Thyroid gland (tissue), 4 donors: ENCODE data around the gene RTN1. TPM values are rescaled to one million over a fixed set of nuclear protein-coding genes. Genes with fewer than 3 reads are reported as not detected.

Experiments
- DNase-seq, 2 donors: peaks; one replicate each; pipeline ENCODE4 v3.0.0-alpha.2; 2019
- H3K27ac ChIP-seq, 3 donors: fragments of 200-600 bp; sonication (generic); 1 replicate in 2 of 3; 2 replicates in 1 of 3; pipeline ENCODE4 v1.5.1; 2016 to 2019; ENCODE audit warnings: mild to moderate bottlenecking in 1 of 3, moderate library complexity in 1 of 3
- H3K27me3 ChIP-seq: fragments of 200-600 bp; sonication (generic); one replicate; pipeline ENCODE4 v1.5.1; 2019
- H3K36me3 ChIP-seq, 2 donors: fragments of 200-600 bp; sonication (generic); one replicate each; pipeline ENCODE4 v1.5.1; 2016 to 2019
- H3K4me1 ChIP-seq, 2 donors: fragments of 200-600 bp; sonication (generic); one replicate each; pipeline ENCODE4 v1.5.1; 2017 to 2019
- H3K4me3 ChIP-seq, 3 donors: fragments of 200-600 bp; sonication (generic); replicated peaks in 1 of 3; 1 replicate in 2 of 3; 2 replicates in 1 of 3; pipeline ENCODE4 v1.5.1; 2016; ENCODE audit warnings: mild to moderate bottlenecking in 1 of 3
- H3K9me3 ChIP-seq: fragments of 200-600 bp; sonication (generic); one replicate; pipeline ENCODE4 v1.5.1; 2017
- POLR2A ChIP-seq, 2 donors: fragments of 450-650 bp; IDR thresholded peaks; one replicate each; pipeline ENCODE4 v1.6.1; 2017; ENCODE audit warnings: antibody characterized with exemption in 2 of 2, mild to moderate bottlenecking in 2 of 2, moderate library complexity in 1 of 2
- WGBS, 2 donors: methylation state at CpG; one replicate each; pipeline ENCODE4 v1.1.5; 2017; 5-methylcytosine and 5-hydroxymethylcytosine counted together
- intact Hi-C: fragments of 100-400 bp; cut with DNase I; formaldehyde crosslinking; loops from one replicate; pipeline ENCODE4 v1.15.1; 2023
- microRNA-seq: library from miRNA; unstranded; fragments of <30 nt; microRNA quantifications from one replicate; pipeline ENCODE4, GENCODE V29; 2016
- small RNA-seq: library from RNA; depleted of rRNA; stranded (forward); fragments of <200 nt; gene quantifications from one replicate; pipeline ENCODE3, GENCODE V24; 2016
- total RNA-seq, 4 donors: library from RNA; depleted of rRNA; stranded (reverse); fragments of >200 nt; gene quantifications; one replicate each; pipeline ENCODE4 v1.2.3, GENCODE V29; 2016
- TF ChIP-seq, protein P1 (sequence below), 6 experiments: fragments of 200-600 bp in 3 of 6; fragments of 450-650 bp in 3 of 6; sonication (generic) in 3 of 6; IDR thresholded peaks; one replicate each; pipeline ENCODE4 v1.5.1; 2016 to 2019; ENCODE audit warnings: antibody characterized with exemption in 6 of 6, mild to moderate bottlenecking in 2 of 6, inconsistent platforms in 1 of 6, moderate library complexity in 1 of 6

The RTN1 gene
- total RNA-seq, 4 donors from 2014 or later = 3.8 to 20.8 (median 9.6) TPM

GRCh38 chr14:59565087-59565486 is 305.5 kb downstream of the RTN1 start:
- no peaks in the 10 kb centered on the region for H3K27me3 ChIP-seq
- no peaks in the 10 kb centered on the region for H3K4me1 ChIP-seq
- TF ChIP-seq, protein P1, sequence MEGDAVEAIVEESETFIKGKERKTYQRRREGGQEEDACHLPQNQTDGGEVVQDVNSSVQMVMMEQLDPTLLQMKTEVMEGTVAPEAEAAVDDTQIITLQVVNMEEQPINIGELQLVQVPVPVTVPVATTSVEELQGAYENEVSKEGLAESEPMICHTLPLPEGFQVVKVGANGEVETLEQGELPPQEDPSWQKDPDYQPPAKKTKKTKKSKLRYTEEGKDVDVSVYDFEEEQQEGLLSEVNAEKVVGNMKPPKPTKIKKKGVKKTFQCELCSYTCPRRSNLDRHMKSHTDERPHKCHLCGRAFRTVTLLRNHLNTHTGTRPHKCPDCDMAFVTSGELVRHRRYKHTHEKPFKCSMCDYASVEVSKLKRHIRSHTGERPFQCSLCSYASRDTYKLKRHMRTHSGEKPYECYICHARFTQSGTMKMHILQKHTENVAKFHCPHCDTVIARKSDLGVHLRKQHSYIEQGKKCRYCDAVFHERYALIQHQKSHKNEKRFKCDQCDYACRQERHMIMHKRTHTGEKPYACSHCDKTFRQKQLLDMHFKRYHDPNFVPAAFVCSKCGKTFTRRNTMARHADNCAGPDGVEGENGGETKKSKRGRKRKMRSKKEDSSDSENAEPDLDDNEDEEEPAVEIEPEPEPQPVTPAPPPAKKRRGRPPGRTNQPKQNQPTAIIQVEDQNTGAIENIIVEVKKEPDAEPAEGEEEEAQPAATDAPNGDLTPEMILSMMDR (IDR thresholded peaks at IDR 0.05) = no peak
- no peak for TF ChIP-seq POLR2A (IDR thresholded peaks at IDR 0.05)
- no peaks in the 10 kb centered on the region for H3K9me3 ChIP-seq
- no peak overlapping the region for H3K27ac ChIP-seq
- intact Hi-C loops = no loop called here
- 81 to 87% methylated on average over 1 of the region's 1 CpG for WGBS, 2 donors
- no peak for DNase-seq
- no peak overlapping the region for H3K4me3 ChIP-seq
- no peaks in the 10 kb centered on the region for H3K36me3 ChIP-seq

- intact Hi-C loops = no loop called here
- H3K27ac ChIP-seq = no peak overlapping the region
- H3K9me3 ChIP-seq = no peaks in the 10 kb centered on the region
- no peaks in the 10 kb centered on the region for H3K36me3 ChIP-seq
- H3K4me3 ChIP-seq = no peak overlapping the region
- WGBS, 2 donors = 25 to 27% methylated on average over 2 of the region's 2 CpGs
- no peaks in the 10 kb centered on the region for H3K27me3 ChIP-seq
- H3K4me1 ChIP-seq = no peaks in the 10 kb centered on the region
- TF ChIP-seq POLR2A (IDR thresholded peaks at IDR 0.05) = no peak
- TF ChIP-seq, protein P1 (IDR thresholded peaks at IDR 0.05) = no peak
- no peak for DNase-seq
Measured at GRCh38 chr14:59564366-59564765, 306.2 kb downstream of the RTN1 start.

- WGBS, 2 donors = 91 to 92% methylated on average over 2 of the region's 2 CpGs
- Histone ChIP-seq H3K27me3 (no peaks in the 10 kb centered on the region), H3K36me3 (no peaks in the 10 kb centered on the region), H3K27ac (no peak overlapping the region), H3K4me1 (no peaks in the 10 kb centered on the region), H3K4me3 (no peak overlapping the region), H3K9me3 (no peaks in the 10 kb centered on the region)
- intact Hi-C loops = no loop called here
- no peak for TF ChIP-seq POLR2A (IDR thresholded peaks at IDR 0.05)
- TF ChIP-seq, protein P1 (IDR thresholded peaks at IDR 0.05) = no peak
- DNase-seq = no peak
Measured at GRCh38 chr14:59547310-59547709, 323.3 kb downstream of the RTN1 start.

Small RNA genes within 50 kb of the gene (microRNA-seq; reads per million reads assigned to microRNA genes)
- gene MIR5586 = 1.1 reads per million

Small RNA genes within 50 kb of the gene (small RNA-seq; reads per million reads assigned to genes)
- not detected for gene MIR5586

Other genes with a start within 250 kb of the RTN1 start
- gene LRRC9, start 49.4 kb upstream of the RTN1 start, total RNA-seq = under 1 TPM in 2 of 4 donors, not detected in 2; under 0.01 to 0.11 TPM
- 100 to 1,000 TPM in 1 of 4 donors, 10 to 100 TPM in 3; 63.5 to 139 (median 85.4) TPM for gene PCNX4, start 221.1 kb upstream of the RTN1 start, total RNA-seq